CD4-positive, alpha-beta memory T cell (primary cell): ENCODE measurements around the gene RIC3. TPM values are rescaled to one million over a fixed set of nuclear protein-coding genes. Genes with fewer than 3 reads are reported as not detected.

Experiments used
- CTCF ChIA-PET: fragments of 350-600 bp; sonication (Branson Sonifier 250); formaldehyde crosslinking; loops from one replicate; lab custom pipeline; 2021; ENCODE audit warnings: inconsistent platforms; ENCODE audit not compliant: partially characterized antibody; lab: Charles Lee
- POLR2A ChIA-PET: fragments of 350-600 bp; sonication (Branson Sonifier 250); formaldehyde crosslinking; loops from one replicate; lab custom pipeline; 2021; ENCODE audit not compliant: partially characterized antibody; lab: Charles Lee
- DNase-seq, 5 donors: peaks; one replicate each; pipeline versions ENCODE4 v3.0.0 to v3.0.0-alpha.2; 2020 to 2022; ENCODE audit warnings: mixed read lengths in 1 of 5
- H3K27ac ChIP-seq: one replicate; pipeline ENCODE4 v1.7.0; 2013; ENCODE audit warnings: low read depth, low read length
- H3K27me3 ChIP-seq: 2 replicates; pipeline ENCODE4 v1.7.0; 2013; ENCODE audit warnings: mild to moderate bottlenecking, low read length, moderate library complexity; ENCODE audit not compliant: insufficient read depth
- H3K36me3 ChIP-seq: 2 replicates; pipeline ENCODE4 v1.7.0; 2013; ENCODE audit warnings: mild to moderate bottlenecking, low read length, moderate library complexity; ENCODE audit not compliant: insufficient read depth
- H3K4me1 ChIP-seq: 2 replicates; pipeline ENCODE4 v1.7.0; 2013; ENCODE audit warnings: mild to moderate bottlenecking, low read length, moderate library complexity; ENCODE audit not compliant: insufficient read depth
- H3K4me3 ChIP-seq, 2 donors: one replicate each; pipeline ENCODE4 v1.7.0; 2013; ENCODE audit warnings: low read length in 2 of 2, mild to moderate bottlenecking in 1 of 2
- H3K9me3 ChIP-seq, 2 donors: one replicate each; pipeline ENCODE4 v1.7.0; 2013; ENCODE audit warnings: low read length in 2 of 2, control low read depth in 1 of 2; ENCODE audit not compliant: control insufficient read depth in 1 of 2
- H3K27ac Mint-ChIP-seq, 7 donors: one replicate each; pipeline ENCODE4 v1.8.0; 2020 to 2021; ENCODE audit warnings: mixed read lengths in 7 of 7, mild to moderate bottlenecking in 6 of 7, inconsistent platforms in 3 of 7, moderate library complexity in 3 of 7
- H3K27me3 Mint-ChIP-seq, 2 donors: one replicate each; pipeline ENCODE4 v1.8.0; 2020 to 2021; ENCODE audit warnings: mixed read lengths in 2 of 2
- H3K36me3 Mint-ChIP-seq, 2 donors: one replicate each; pipeline ENCODE4 v1.8.0; 2020 to 2021; ENCODE audit warnings: mixed read lengths in 2 of 2, inconsistent platforms in 1 of 2, mild to moderate bottlenecking in 1 of 2
- H3K4me1 Mint-ChIP-seq, 4 donors: one replicate each; pipeline ENCODE4 v1.8.0; 2020 to 2021; ENCODE audit warnings: mixed read lengths in 4 of 4, mild to moderate bottlenecking in 1 of 4
- H3K4me3 Mint-ChIP-seq, 8 donors: one replicate each; pipeline ENCODE4 v1.8.0; 2020 to 2021; ENCODE audit warnings: mixed read lengths in 8 of 8, mild to moderate bottlenecking in 7 of 8, moderate library complexity in 6 of 8, inconsistent platforms in 3 of 8
- H3K9me3 Mint-ChIP-seq, 8 donors: one replicate each; pipeline ENCODE4 v1.8.0; 2020 to 2021; ENCODE audit warnings: mixed read lengths in 8 of 8, mild to moderate bottlenecking in 5 of 8, inconsistent platforms in 3 of 8, moderate library complexity in 1 of 8
- intact Hi-C: fragments of 100-400 bp; cut with micrococcal nuclease; formaldehyde crosslinking; loops from one replicate; pipeline ENCODE4 v1.15.1; 2023
- polyA plus RNA-seq, 2 donors: library from polyadenylated mRNA; unstranded; fragments of 300-500 nt; fragmentation: Illumina TruSeq; gene quantifications; one replicate each; pipeline ENCODE4 v1.2.3, GENCODE V29; 2021
- total RNA-seq, 2 experiments: library from RNA; stranded (reverse); gene quantifications; one replicate each; pipeline ENCODE4 v1.2.3, GENCODE V29; 2021

RIC3 gene
- total and polyA plus RNA-seq, 4 experiments from 2014 or later = 1.8 to 30.0 (median 16.2) TPM

DNA sequence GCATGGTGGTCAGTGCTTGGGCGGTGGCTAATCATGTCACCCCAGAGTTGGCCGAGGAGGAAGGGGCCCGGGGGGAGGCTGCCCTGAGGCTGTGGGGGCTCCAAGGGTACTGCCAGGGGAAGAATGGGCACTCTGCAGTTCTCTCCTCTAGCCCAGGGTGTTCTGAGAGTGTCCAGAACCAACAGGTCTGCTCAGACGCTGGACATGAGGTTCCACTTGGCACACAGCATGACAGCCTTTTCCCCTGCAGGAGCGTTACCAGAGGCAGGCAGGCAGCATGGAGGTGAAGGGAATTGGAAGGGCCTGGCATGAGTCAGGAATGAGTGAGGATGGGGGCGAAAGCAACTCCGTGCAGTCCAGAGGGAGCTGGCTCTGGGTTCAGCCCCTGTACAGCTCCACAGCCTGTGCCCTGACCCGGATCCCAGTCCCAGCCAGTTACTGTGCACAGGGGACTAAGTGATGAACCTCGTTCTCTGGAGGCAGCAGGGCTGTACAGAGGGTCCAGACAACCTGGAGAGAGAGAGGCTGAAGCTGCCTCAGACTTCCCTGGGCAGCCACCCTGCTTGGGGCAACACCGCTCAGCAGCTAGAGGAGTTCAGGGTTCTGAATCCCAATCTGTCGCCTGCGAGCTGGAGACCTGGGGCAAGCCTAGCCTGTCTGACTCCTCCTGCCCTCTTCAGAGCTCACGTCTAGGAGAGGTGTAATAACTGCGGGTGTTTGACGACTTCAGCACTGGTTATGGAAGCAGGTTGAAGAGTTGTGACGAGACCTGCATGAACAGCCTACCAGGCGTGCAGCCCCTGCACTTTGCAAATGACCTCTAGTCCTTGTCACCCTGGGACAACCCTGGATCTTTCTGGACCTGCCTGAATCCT lies 102.6 kb downstream of the RIC3 start:
- no peak overlapping the region for H3K4me3 ChIP-seq
- no peaks in the 10 kb centered on the region for H3K4me1 Mint-ChIP-seq
- no peaks in the 10 kb centered on the region for H3K4me1 ChIP-seq
- no peak overlapping the region for H3K27ac ChIP-seq
- H3K9me3 Mint-ChIP-seq = peaks cover 0 to 2% (median 0%) of the 10 kb centered on the region in 8 donors
- H3K27me3 Mint-ChIP-seq = peaks cover 1 to 2% of the 10 kb centered on the region in 2 donors
- H3K36me3 Mint-ChIP-seq = no peaks in the 10 kb centered on the region
- H3K9me3 ChIP-seq = no peaks in the 10 kb centered on the region
- H3K27me3 ChIP-seq = no peaks in the 10 kb centered on the region
- H3K36me3 ChIP-seq = no peaks in the 10 kb centered on the region
- no peak overlapping the region for H3K27ac Mint-ChIP-seq
- POLR2A ChIA-PET = no interaction called here
- intact Hi-C loops = no loop called here
- H3K4me3 Mint-ChIP-seq = no peak overlapping the region
- CTCF ChIA-PET = interaction anchor here (1.2 to 1.5 kb wide), 3 partner anchors 13 to 33 kb away, joined by 3 to 4 read pairs (median 3); no protein-coding TSS in a partner anchor
- no peak for DNase-seq

DNA sequence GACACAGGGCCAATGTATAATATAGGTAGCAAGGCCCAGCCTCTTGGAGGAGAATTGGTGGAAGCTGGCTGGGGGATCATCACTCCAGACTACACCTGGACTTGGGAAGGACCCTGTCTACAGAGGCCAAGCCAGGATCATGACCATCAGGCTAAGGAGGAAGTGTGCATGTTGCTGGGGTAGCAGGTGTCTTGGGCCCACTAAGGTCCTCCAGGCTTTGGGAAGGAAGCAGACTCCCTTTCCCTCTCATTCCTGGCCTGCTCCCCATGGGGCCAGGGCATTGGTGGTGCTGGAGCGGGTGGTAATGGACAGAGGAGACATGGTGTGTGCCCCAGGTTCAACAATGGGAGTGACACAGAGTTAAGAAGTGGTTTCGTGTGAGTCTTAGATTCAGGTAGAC lies 103.8 kb downstream of the RIC3 start:
- intact Hi-C loops = no loop called here
- Mint-ChIP-seq H3K9me3 (peaks cover 0 to 2% (median 0%) of the 10 kb centered on the region in 8 donors), H3K4me1 (no peaks in the 10 kb centered on the region), H3K27ac (peak overlapping the region in 1 of 7 donors; percentile 42), H3K36me3 (no peaks in the 10 kb centered on the region), H3K27me3 (peaks cover 0 to 2% of the 10 kb centered on the region in 2 donors), H3K4me3 (no peak overlapping the region)
- DNase-seq = no peak
- H3K9me3 ChIP-seq = no peaks in the 10 kb centered on the region
- POLR2A ChIA-PET = no interaction called here
- H3K27me3 ChIP-seq = no peaks in the 10 kb centered on the region
- no peaks in the 10 kb centered on the region for H3K36me3 ChIP-seq
- H3K4me3 ChIP-seq = no peak overlapping the region
- no peak overlapping the region for H3K27ac ChIP-seq
- CTCF ChIA-PET = interaction anchor here (1.4 kb wide), 1 partner anchor 34 kb away, joined by 3 read pairs; no protein-coding TSS in a partner anchor
- H3K4me1 ChIP-seq = no peaks in the 10 kb centered on the region

DNA sequence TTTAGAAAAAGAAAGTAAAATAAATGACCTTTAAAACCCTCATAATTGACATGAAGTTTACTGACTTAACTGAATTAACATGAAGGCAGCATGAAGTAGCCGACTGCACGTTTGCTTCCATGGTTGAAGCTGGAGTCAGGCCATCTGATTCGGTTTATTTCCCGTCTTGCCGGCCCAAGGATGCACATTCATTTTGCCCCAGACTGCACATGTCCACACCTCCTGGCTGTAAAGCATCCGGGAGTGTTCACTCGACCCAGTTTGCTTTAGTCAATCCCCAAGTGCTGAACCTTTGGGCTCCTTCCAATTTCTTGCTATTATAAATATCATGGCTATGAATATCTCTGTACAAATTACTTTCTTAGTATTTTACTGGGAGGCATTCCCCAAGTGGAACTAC lies 105.5 kb downstream of the RIC3 start:
- H3K27me3 ChIP-seq = no peaks in the 10 kb centered on the region
- no peak overlapping the region for H3K4me3 Mint-ChIP-seq
- no peak for DNase-seq
- intact Hi-C loops = no loop called here
- no peaks in the 10 kb centered on the region for H3K36me3 ChIP-seq
- POLR2A ChIA-PET = no interaction called here
- peaks cover 0 to 1% of the 10 kb centered on the region in 2 donors for H3K27me3 Mint-ChIP-seq
- no peak overlapping the region for H3K4me3 ChIP-seq
- H3K4me1 Mint-ChIP-seq = no peaks in the 10 kb centered on the region
- H3K4me1 ChIP-seq = no peaks in the 10 kb centered on the region
- no peaks in the 10 kb centered on the region for H3K36me3 Mint-ChIP-seq
- peaks cover 0 to 2% (median 0%) of the 10 kb centered on the region in 8 donors for H3K9me3 Mint-ChIP-seq
- CTCF ChIA-PET = no interaction called here
- H3K27ac ChIP-seq = no peak overlapping the region
- H3K9me3 ChIP-seq = no peaks in the 10 kb centered on the region
- H3K27ac Mint-ChIP-seq = no peak overlapping the region

DNA sequence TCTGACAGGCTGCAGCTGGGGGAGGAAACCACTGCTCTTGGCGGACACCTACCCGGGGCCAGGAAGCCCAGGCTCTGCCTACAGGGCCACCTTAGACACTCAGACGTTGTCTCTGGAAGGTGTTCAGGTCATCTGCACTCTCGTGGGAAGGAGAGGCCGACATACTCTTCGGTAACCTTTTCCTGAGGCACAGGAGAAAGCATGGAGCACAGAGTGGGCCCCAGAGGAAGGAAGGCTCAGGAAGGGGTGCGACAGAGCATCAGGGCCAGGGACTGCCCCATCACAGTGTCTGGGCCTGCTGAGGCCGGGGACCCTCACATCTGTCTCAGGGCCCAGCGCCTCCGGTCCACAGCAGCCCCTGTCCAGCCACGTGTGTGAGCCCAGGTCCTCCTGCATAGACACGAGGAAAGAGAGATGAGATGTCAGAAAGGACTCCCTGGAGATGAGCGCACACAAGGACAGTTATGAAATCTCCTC lies 106.0 kb downstream of the RIC3 start:
- H3K4me3 Mint-ChIP-seq = no peak overlapping the region
- no peaks in the 10 kb centered on the region for H3K36me3 ChIP-seq
- no peaks in the 10 kb centered on the region for H3K27me3 Mint-ChIP-seq
- H3K9me3 ChIP-seq = no peaks in the 10 kb centered on the region
- no peak overlapping the region for H3K4me3 ChIP-seq
- H3K27ac Mint-ChIP-seq = no peak overlapping the region
- H3K4me1 ChIP-seq = no peaks in the 10 kb centered on the region
- H3K4me1 Mint-ChIP-seq = no peaks in the 10 kb centered on the region
- intact Hi-C loops = no loop called here
- H3K9me3 Mint-ChIP-seq = peaks cover 0 to 2% (median 0%) of the 10 kb centered on the region in 8 donors
- no peaks in the 10 kb centered on the region for H3K36me3 Mint-ChIP-seq
- no peak overlapping the region for H3K27ac ChIP-seq
- no peak for DNase-seq
- ChIA-PET CTCF (no interaction called here), POLR2A (no interaction called here)
- no peaks in the 10 kb centered on the region for H3K27me3 ChIP-seq

DNA sequence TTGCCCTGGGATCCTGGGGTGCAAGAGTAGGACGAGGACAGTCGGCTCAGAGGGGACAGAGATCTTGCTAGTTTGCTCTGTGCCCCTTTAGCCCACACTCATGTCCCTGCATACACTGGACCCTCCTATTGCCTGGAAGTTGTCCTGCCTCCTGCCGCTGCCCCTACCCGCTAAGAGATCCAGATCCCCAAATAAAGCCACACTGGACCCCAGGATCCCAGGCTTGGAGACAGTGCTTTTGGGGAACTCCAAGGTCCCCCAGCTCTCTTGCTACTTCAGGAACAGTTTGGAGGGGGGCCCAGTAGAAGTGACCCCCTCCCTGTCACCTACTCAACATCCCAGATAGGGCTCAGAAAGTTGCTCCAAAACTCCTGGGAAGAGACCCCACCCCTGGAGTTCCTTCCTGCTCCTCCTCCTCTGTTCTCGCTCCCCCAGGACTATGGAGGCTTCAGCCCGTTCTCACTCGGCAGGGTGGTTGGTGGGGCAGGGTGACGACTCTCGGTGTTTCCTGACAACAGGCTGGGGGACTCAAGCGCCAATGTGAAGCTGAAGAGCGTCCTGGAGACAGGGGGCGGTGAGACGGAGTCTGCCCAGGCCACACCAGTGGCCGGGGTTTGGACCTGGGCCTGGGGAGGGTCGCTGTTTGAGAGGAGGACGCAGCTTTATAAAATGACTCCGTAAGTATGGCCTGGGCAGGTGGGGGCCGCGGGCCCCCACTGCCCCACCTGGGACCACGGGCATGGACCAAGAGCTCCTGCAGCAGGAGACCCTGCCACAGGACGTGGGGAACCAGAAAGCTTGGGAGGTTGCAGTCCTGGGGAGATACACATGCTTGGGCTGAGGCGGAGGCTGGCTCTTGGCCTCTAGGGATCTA lies 107.0 kb downstream of the RIC3 start:
- ChIA-PET CTCF (interaction anchor here (1.1 to 1.3 kb wide), 3 partner anchors 10 to 29 kb away, joined by 3 to 4 read pairs (median 3); no protein-coding TSS in a partner anchor), POLR2A (no interaction called here)
- H3K4me3 Mint-ChIP-seq = no peak overlapping the region
- H3K9me3 Mint-ChIP-seq = no peaks in the 10 kb centered on the region
- H3K9me3 ChIP-seq = no peaks in the 10 kb centered on the region
- no peaks in the 10 kb centered on the region for H3K36me3 Mint-ChIP-seq
- no peaks in the 10 kb centered on the region for H3K27me3 Mint-ChIP-seq
- no peak overlapping the region for H3K4me3 ChIP-seq
- no peaks in the 10 kb centered on the region for H3K36me3 ChIP-seq
- H3K27me3 ChIP-seq = no peaks in the 10 kb centered on the region
- no peaks in the 10 kb centered on the region for H3K4me1 Mint-ChIP-seq
- no peak overlapping the region for H3K27ac ChIP-seq
- H3K4me1 ChIP-seq = no peaks in the 10 kb centered on the region
- no peak overlapping the region for H3K27ac Mint-ChIP-seq
- intact Hi-C loops = no loop called here
- DNase-seq = no peak

DNA sequence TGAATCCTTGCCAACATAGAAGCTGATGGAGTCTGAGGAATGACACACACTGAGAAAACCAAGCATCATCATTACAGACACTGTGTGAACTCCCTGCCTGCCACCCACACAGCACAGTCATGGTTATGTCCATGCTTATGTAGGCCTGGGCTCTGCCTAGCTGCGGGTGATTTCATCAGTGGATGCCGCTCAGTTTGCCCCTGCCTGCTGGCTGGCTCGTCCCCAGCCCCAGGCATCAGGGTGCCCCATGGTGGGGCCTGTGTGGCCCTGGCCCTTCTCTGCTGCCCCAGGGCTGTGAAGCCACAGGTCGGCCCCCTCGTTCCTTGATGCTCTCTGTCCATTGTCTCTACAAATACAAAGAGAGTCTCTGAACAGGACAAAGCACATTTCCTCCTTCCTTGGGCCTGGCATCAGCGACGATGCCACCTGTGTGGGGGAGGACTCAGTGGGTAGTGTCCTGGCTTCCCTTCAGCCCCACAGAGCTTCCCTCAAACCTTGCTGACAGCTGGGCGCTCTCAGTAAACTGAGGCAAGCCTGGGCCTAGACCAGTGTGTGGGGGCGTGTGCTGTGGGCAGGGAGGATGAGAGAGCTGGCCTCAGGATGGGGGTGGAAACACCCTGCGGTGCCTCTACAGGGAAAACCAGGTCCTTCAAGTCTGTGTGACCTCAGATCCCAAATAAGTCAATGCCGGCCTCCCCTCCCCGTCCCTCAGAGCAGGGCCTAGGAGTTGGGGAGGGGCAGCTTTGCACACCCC lies 107.8 kb downstream of the RIC3 start:
- no peaks in the 10 kb centered on the region for H3K27me3 Mint-ChIP-seq

More for the DNA sequence above, 107.8 kb downstream of the RIC3 start:
- Histone ChIP-seq H3K36me3 (no peaks in the 10 kb centered on the region), H3K9me3 (no peaks in the 10 kb centered on the region), H3K27me3 (no peaks in the 10 kb centered on the region), H3K4me1 (no peaks in the 10 kb centered on the region), H3K27ac (no peak overlapping the region), H3K4me3 (no peak overlapping the region)
- DNase-seq = no peak
- ChIA-PET CTCF (interaction anchor here (0.8 to 1.3 kb wide), 4 partner anchors 10 to 28 kb away, joined by 3 to 4 read pairs (median 3); no protein-coding TSS in a partner anchor), POLR2A (no interaction called here)
- no peaks in the 10 kb centered on the region for H3K9me3 Mint-ChIP-seq
- no peak overlapping the region for H3K4me3 Mint-ChIP-seq
- intact Hi-C loops = no loop called here
- no peak overlapping the region for H3K27ac Mint-ChIP-seq
- H3K36me3 Mint-ChIP-seq = no peaks in the 10 kb centered on the region
- H3K4me1 Mint-ChIP-seq = peaks cover 0 to 2% (median 0%) of the 10 kb centered on the region in 4 donors
